Effector memory CD4-positive, alpha-beta T cell (primary cell): Measurements from ENCODE around the gene PARD3B.

Source experiments
- DNase-seq, 3 donors: peaks; one replicate each; pipeline ENCODE4 v3.0.0-alpha.2; 2020
- H3K27ac ChIP-seq: 2 replicates; pipeline ENCODE4 v1.7.0; 2013; ENCODE audit warnings: mild to moderate bottlenecking, low read length, moderate library complexity; ENCODE audit not compliant: insufficient read depth, poor library complexity, severe bottlenecking
- H3K27me3 ChIP-seq: replicated peaks from 2 replicates; pipeline ENCODE4 v1.7.0; 2013; ENCODE audit warnings: mild to moderate bottlenecking, low read length; ENCODE audit not compliant: insufficient read depth, control insufficient read depth, poor library complexity, severe bottlenecking
- H3K36me3 ChIP-seq: 2 replicates; pipeline ENCODE4 v1.7.0; 2013; ENCODE audit warnings: mild to moderate bottlenecking, low read length, moderate library complexity; ENCODE audit not compliant: control insufficient read depth, insufficient read depth
- H3K4me1 ChIP-seq: 2 replicates; pipeline ENCODE4 v1.7.0; 2013; ENCODE audit warnings: low read length, mild to moderate bottlenecking; ENCODE audit not compliant: control insufficient read depth, insufficient read depth, poor library complexity, severe bottlenecking
- H3K4me3 ChIP-seq: 2 replicates; pipeline ENCODE4 v1.7.0; 2013; ENCODE audit warnings: low read length, low read depth, mild to moderate bottlenecking; ENCODE audit not compliant: insufficient read depth, poor library complexity, severe bottlenecking
- H3K9me3 ChIP-seq: 2 replicates; pipeline ENCODE4 v1.7.0; 2013; ENCODE audit warnings: mild to moderate bottlenecking, low read length, moderate library complexity; ENCODE audit not compliant: control insufficient read depth

Gene PARD3B

DNA sequence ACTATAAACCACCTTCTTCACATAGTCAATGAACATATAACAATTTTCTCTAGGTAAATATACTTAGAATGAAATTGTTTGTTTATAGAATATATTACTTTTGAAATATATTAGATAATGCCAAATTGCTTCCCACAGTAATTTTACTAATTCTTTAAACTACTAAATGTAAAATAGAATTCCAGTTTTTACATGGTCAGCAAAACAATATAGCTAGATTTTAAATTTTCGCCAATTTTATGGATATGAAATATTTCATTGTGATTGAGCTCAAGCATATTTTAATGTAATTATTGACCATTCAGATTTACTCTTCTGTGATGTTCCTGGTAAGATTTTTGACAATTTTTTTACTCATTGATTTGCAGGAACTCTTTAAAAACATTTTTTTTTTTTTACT is 444.6 kb downstream of the PARD3B start:
- Histone ChIP-seq H3K27ac (no peak overlapping the region), H3K4me1 (no peaks in the 10 kb centered on the region), H3K27me3 (no peaks in the 10 kb centered on the region), H3K36me3 (no peaks in the 10 kb centered on the region), H3K4me3 (no peak overlapping the region), H3K9me3 (no peaks in the 10 kb centered on the region)
- no peak for DNase-seq

DNA sequence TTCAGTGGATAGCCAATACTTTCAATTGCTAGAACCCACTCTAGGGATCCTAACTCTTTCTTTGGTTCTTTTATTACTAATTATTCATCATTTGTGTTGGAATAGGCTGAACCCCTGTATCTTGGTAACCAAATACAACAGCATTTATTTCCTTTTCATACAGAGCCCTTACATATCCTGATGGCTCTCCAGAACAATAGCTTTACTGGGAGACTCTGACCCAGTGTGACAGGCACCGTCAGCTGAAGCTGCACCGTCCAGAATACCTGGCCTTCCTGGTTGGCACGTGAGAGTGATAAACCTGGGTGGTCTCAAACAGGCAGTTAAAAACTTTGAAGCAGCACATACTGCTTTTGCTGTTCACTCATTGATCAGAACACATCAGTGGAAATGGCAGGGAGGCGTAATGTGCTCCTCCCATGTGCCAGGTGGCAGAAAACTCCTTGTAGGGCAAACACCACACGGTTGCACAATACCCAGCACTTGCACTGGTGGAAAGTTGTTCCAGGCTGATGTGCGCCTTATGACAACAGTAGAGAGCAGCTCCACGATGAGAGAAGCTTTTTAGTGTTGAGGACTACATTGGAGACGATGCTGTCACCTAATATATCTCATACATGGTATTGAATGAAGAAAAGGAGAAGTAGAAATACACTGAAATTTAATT is 456.2 kb downstream of the PARD3B start:
- Histone ChIP-seq H3K9me3 (no peaks in the 10 kb centered on the region), H3K27me3 (no peaks in the 10 kb centered on the region), H3K27ac (no peak overlapping the region), H3K36me3 (no peaks in the 10 kb centered on the region), H3K4me3 (no peak overlapping the region), H3K4me1 (peaks cover 9% of the 10 kb centered on the region)
- no peak for DNase-seq

DNA sequence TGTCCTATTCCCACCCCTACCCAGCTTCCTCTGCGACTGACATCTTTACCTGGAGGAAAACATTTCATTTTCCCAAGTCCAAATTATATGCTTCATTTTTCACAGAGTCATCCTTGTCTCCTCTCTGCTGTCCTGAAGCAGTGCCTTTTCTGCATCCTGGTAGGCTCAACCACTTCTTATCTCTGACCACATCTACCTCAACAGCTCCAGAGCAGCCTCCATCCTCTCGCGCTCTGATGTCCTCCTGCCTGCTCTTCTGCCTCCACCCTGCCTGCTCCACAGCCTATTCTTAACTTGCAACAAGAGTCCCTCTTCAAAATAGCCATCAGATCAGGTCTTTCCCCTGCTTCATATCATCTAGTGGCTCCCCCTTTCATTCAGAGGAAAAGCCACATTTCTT is 457.1 kb downstream of the PARD3B start:
- no peak for DNase-seq
- H3K9me3 ChIP-seq: no peaks in the 10 kb centered on the region
- no peaks in the 10 kb centered on the region for H3K36me3 ChIP-seq
- H3K4me1 ChIP-seq: peaks cover 9% of the 10 kb centered on the region
- H3K27me3 ChIP-seq: no peaks in the 10 kb centered on the region
- H3K4me3 ChIP-seq: no peak overlapping the region
- no peak overlapping the region for H3K27ac ChIP-seq

DNA sequence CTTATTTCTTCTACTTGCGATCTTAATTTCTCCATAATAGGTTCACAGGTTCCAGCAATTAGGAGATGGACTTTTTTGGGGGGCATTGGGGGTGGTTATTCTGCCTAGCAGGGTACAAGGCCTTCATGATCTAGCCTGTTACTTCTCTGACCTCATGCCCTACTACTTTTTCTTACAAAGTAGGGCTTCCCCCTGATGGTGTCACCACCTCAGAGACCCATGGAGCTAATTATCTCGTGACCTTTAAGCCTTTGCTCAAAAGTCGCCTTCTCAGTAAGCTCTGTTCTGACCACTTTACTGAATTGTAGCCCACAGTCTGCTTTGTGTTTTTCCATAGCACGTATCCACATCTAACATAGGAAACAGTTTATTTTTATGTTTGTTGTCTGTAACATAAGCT is 458.0 kb downstream of the PARD3B start:
- H3K36me3 ChIP-seq: no peaks in the 10 kb centered on the region
- no peak overlapping the region for H3K27ac ChIP-seq
- H3K4me3 ChIP-seq: no peak overlapping the region
- no peaks in the 10 kb centered on the region for H3K27me3 ChIP-seq
- H3K9me3 ChIP-seq: no peaks in the 10 kb centered on the region
- H3K4me1 ChIP-seq: peaks cover 9% of the 10 kb centered on the region
- no peak for DNase-seq

DNA sequence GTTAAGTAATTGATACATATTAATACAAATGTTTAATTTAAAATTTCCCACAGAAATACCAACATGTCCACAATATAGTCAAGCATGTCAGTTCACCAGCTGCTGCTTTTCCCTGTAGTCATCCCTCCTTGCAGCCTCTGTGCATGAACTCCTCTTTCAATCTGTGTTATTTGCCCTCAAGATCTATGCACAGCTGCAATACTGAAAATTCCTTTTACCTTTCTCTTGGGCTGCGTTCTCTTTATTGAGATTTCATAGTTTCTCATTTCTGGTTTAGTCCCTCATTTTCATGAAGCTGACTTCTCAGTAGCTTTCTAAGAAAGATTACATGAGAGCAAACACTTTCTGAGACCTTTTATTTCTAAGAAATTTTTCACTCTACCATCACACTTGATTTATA is 464.9 kb downstream of the PARD3B start:
- no peak for DNase-seq
- Histone ChIP-seq H3K4me1 (no peaks in the 10 kb centered on the region), H3K27me3 (no peaks in the 10 kb centered on the region), H3K9me3 (no peaks in the 10 kb centered on the region), H3K4me3 (no peak overlapping the region), H3K27ac (no peak overlapping the region), H3K36me3 (no peaks in the 10 kb centered on the region)

DNA sequence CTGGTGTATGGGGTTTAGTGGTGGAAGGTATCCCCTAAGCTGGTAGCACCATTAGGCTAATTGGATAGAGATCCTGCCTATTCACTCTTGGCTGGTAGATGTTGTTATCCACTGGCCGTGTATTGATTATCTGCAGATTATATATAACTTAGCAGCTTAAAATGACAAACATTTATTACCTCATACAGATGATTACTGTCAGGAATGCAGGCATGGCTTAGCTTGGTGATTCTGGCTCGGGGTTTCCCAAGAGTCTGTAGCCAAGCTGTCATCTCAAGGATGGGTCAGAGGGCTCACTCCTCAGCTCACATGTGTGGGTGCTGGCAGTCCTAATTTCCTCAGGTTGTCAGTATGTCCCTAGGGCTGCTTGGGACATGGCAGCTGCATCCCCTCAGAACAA is 465.8 kb downstream of the PARD3B start:
- no peak for DNase-seq
- no peaks in the 10 kb centered on the region for H3K4me1 ChIP-seq

DNA sequence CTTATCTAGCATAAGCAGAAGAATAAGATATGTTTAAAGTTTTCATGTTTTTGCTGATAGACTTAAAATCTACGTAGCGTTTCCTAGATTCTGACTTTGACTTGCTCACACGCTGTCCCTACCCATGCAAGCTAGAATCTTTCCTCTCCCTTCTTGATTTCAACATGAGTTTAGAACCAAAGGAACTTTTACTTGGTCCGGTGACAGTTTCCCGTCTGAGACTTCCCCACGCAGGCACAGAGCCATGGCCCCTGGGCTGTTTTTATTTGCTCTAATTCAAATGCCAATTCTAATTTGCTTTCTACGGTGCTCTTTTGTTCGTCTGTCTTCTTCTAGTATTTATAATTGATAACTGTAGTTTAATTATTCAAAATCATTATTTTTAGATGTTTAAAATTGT is 467.7 kb downstream of the PARD3B start:
- no peaks in the 10 kb centered on the region for H3K36me3 ChIP-seq
- no peak overlapping the region for H3K4me3 ChIP-seq
- no peak for DNase-seq
- no peaks in the 10 kb centered on the region for H3K4me1 ChIP-seq
- no peaks in the 10 kb centered on the region for H3K9me3 ChIP-seq
- H3K27ac ChIP-seq: no peak overlapping the region
- H3K27me3 ChIP-seq: no peaks in the 10 kb centered on the region

More for the DNA sequence above, 465.8 kb downstream of the PARD3B start:
- H3K9me3 ChIP-seq: no peaks in the 10 kb centered on the region
- no peaks in the 10 kb centered on the region for H3K27me3 ChIP-seq
- H3K27ac ChIP-seq: no peak overlapping the region
- no peaks in the 10 kb centered on the region for H3K36me3 ChIP-seq
- H3K4me3 ChIP-seq: no peak overlapping the region

DNA sequence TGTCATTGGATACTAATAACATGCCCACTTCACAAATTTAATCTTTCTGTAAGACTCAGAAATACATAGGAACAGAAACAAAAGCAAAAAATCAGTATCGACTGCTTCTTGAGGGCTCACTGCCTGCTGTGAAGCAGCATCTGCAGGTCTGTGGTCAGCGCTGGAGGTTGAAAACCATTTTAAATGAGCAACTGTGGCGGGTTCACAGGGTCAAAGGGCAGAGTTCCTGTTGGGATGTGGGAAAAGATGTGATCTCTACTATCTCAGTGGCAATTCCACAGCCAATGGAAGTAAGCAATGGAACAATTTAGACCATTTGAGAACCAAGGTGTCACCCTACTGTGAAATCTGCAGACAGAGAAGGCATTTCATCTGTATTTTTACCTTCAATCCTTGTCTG is 468.3 kb downstream of the PARD3B start:
- no peaks in the 10 kb centered on the region for H3K27me3 ChIP-seq
- no peak for DNase-seq
- H3K4me1 ChIP-seq: no peaks in the 10 kb centered on the region
- H3K9me3 ChIP-seq: no peaks in the 10 kb centered on the region
- H3K27ac ChIP-seq: no peak overlapping the region
- H3K36me3 ChIP-seq: no peaks in the 10 kb centered on the region
- no peak overlapping the region for H3K4me3 ChIP-seq

DNA sequence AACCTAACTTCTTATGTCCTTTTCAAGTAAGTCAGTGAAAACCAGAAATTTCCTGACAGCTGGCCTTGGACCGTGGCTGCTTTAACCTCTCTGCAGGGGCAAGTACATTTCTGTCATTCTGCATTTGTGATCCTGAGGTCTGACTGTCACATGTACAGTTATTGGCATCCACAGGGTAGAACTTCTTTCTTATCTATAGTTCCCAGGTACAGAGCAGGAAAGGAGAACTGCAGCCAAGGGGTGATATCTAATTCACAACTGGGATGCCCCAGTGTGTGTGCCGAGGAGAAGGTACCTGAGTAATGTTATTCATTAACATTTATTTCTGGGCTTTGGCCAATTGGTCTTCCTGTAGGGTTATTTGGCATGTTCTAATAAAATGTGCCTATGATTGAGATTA is 468.9 kb downstream of the PARD3B start:
- H3K27me3 ChIP-seq: no peaks in the 10 kb centered on the region
- DNase-seq: no peak
- H3K36me3 ChIP-seq: no peaks in the 10 kb centered on the region
- no peaks in the 10 kb centered on the region for H3K9me3 ChIP-seq
- H3K4me1 ChIP-seq: no peaks in the 10 kb centered on the region
- no peak overlapping the region for H3K27ac ChIP-seq
- H3K4me3 ChIP-seq: no peak overlapping the region

DNA sequence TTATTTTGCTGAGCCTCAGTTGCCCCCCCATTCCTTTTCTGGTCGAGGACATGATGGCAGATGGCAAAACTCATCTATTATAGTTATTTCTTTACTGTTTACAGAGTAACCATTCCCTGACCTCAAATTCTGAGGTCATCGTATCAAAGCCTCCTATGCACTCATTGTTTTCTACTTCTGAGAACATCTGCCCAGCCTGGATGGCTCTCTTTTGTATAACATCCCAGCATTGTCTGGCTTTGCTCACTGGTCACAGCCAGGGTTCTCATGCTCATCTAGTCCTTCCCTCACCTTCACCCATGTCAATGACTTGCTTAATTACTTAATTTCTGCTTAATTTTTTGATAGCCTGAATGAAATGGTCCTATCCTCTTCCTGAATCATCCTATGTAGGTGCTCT is 472.1 kb downstream of the PARD3B start:
- H3K4me3 ChIP-seq: no peak overlapping the region
- H3K9me3 ChIP-seq: no peaks in the 10 kb centered on the region
- H3K4me1 ChIP-seq: no peaks in the 10 kb centered on the region
- H3K27ac ChIP-seq: no peak overlapping the region
- no peaks in the 10 kb centered on the region for H3K27me3 ChIP-seq
- no peaks in the 10 kb centered on the region for H3K36me3 ChIP-seq
- DNase-seq: no peak
